Right lobe of liver (tissue), 6 donors: ENCODE measurements around the gene RPP25. TPM values are rescaled to one million over a fixed set of nuclear protein-coding genes. Genes with fewer than 3 reads are reported as not detected.
A peak's percentile ranks its signal among the peaks of the same experiment; 100 is the strongest.

Experiments
- ATAC-seq, 4 donors: fragments of 200-7000 bp; cut with Tn5 transposase; one replicate each; pipeline ENCODE4 v1.9.1; 2020; ENCODE audit warnings: mild to moderate bottlenecking in 4 of 4, moderate library complexity in 4 of 4
- DNase-seq, 3 donors: peaks; one replicate each; pipeline ENCODE4 v3.0.0-alpha.2; 2020
- H3K27ac ChIP-seq, 3 donors: fragments of 200-600 bp; one replicate each; pipeline ENCODE4 v1.8.0; 2022
- H3K27me3 ChIP-seq, 2 donors: fragments of 200-600 bp; one replicate each; pipeline ENCODE4 v1.8.0; 2022
- H3K36me3 ChIP-seq, 4 donors: fragments of 200-600 bp; sonication (generic) in 1 of 4; one replicate each; pipeline versions ENCODE4 v1.5.1 to v1.8.0; 2017 to 2022; ENCODE audit warnings: control low read depth in 1 of 4
- H3K4me1 ChIP-seq, 4 donors: fragments of 200-600 bp; sonication (generic) in 1 of 4; one replicate each; pipeline versions ENCODE4 v1.5.1 to v1.8.0; 2017 to 2022; ENCODE audit warnings: control low read depth in 1 of 4
- H3K4me3 ChIP-seq, 3 donors: fragments of 200-600 bp; one replicate each; pipeline ENCODE4 v1.8.0; 2022
- H3K9me3 ChIP-seq, 4 donors: fragments of 200-600 bp; sonication (generic) in 1 of 4; one replicate each; pipeline versions ENCODE4 v1.5.1 to v1.8.0; 2017 to 2022; ENCODE audit warnings: control low read depth in 1 of 4
- CTCF ChIP-seq, 4 donors: fragments of 200-600 bp in 3 of 4; fragments of 450-650 bp in 1 of 4; IDR thresholded peaks; one replicate each; pipeline versions ENCODE4 v1.5.1 to v1.8.0; 2016 to 2022; ENCODE audit warnings: antibody characterized with exemption in 4 of 4, mild to moderate bottlenecking in 2 of 4
- POLR2A ChIP-seq: fragments of 450-650 bp; IDR thresholded peaks from one replicate; pipeline ENCODE4 v1.6.1; 2017; ENCODE audit warnings: antibody characterized with exemption, mild to moderate bottlenecking
- WGBS: methylation state at CpG from one replicate; pipeline ENCODE4 v1.1.6; 2018; ENCODE audit warnings: low coverage, low lambda C conversion rate; ENCODE audit not compliant: insufficient coverage; ENCODE audit errors: missing lambda C conversion rate; 5-methylcytosine and 5-hydroxymethylcytosine counted together
- intact Hi-C, 2 donors: fragments of 100-400 bp; cut with DNase I; formaldehyde crosslinking; loops; one replicate each; pipeline versions ENCODE4 v1.11.2 to v1.14.1; 2022
- total RNA-seq, 6 experiments: library from RNA; depleted of rRNA in 2 of 6; stranded (reverse); fragments of >200 nt in 2 of 6; fragmentation: NEBNext Ultra II Directional in 3 of 6; extraction: Animal tissue kit (Norgen Biotek cat#: 25700) in 3 of 6; gene quantifications; one replicate each; pipeline versions ENCODE4 v1.1.0 to v1.2.4, GENCODE V29; 2016 to 2023
- donor health status: DM: no; HTN: yes; CAD: no.
- donor health status: DM: no; HTN: no; CAD: no.
- donor health status: DM: no; HTN: no; CAD: no.
- donor health status: DM: no; HTN: yes; CAD: no.
- donor health status: DM: no; HTN: yes; CAD: no.

Gene RPP25
- total RNA-seq, 6 experiments from 2014 or later = 1.5 to 8.5 (median 2.4) TPM

- Histone ChIP-seq H3K4me1 (no peaks in the 10 kb centered on the region), H3K36me3 (no peaks in the 10 kb centered on the region), H3K9me3 (no peaks in the 10 kb centered on the region), H3K27ac (no peak overlapping the region), H3K4me3 (no peak overlapping the region), H3K27me3 (no peaks in the 10 kb centered on the region)
- WGBS = 19% methylated on average over 4 of the region's 4 CpGs
- TF ChIP-seq POLR2A (no peak), CTCF (IDR thresholded peaks at IDR 0.05) (no peak)
- intact Hi-C loops = no loop called here
- ATAC-seq (no peak), DNase-seq (no peak)
These were observed 27.2 kb upstream of the RPP25 start for GRCh38 chr15:74983725-74984231.

GRCh38 chr15:74982183-74982582 is 25.6 kb upstream of the RPP25 start:
- H3K9me3 ChIP-seq = no peaks in the 10 kb centered on the region
- 61% methylated on average over 5 of the region's 5 CpGs for WGBS
- H3K27ac ChIP-seq = no peak overlapping the region
- H3K27me3 ChIP-seq = no peaks in the 10 kb centered on the region
- TF ChIP-seq POLR2A = no peak
- TF ChIP-seq CTCF (IDR thresholded peaks at IDR 0.05) = no peak
- no peak for DNase-seq
- peak; percentile 32 to 66 (median 52) for ATAC-seq
- H3K4me3 ChIP-seq = no peak overlapping the region
- intact Hi-C loops = no loop called here
- H3K36me3 ChIP-seq = no peaks in the 10 kb centered on the region
- no peaks in the 10 kb centered on the region for H3K4me1 ChIP-seq

- no peaks in the 10 kb centered on the region for H3K9me3 ChIP-seq
- H3K36me3 ChIP-seq = no peaks in the 10 kb centered on the region
- no peak for DNase-seq
- no peaks in the 10 kb centered on the region for H3K27me3 ChIP-seq
- no peak overlapping the region for H3K27ac ChIP-seq
- 27% methylated on average over 3 of the region's 3 CpGs for WGBS
- ATAC-seq = no peak
- TF ChIP-seq CTCF (IDR thresholded peaks at IDR 0.05) (no peak), POLR2A (no peak)
- H3K4me1 ChIP-seq = no peaks in the 10 kb centered on the region
- H3K4me3 ChIP-seq = no peak overlapping the region
- intact Hi-C loops = no loop called here
These were observed 21.9 kb upstream of the RPP25 start for GRCh38 chr15:74978503-74978902.

- WGBS = 55% methylated on average over 1 of the region's 1 CpG
- ATAC-seq = no peak
- intact Hi-C loops = no loop called here
These were observed 21.5 kb upstream of the RPP25 start for GRCh38 chr15:74978077-74978476.

More at GRCh38 chr15:74978077-74978476, 21.5 kb upstream of the RPP25 start:
- no peaks in the 10 kb centered on the region for H3K36me3 ChIP-seq
- TF ChIP-seq POLR2A (no peak), CTCF (IDR thresholded peaks at IDR 0.05) (no peak)
- DNase-seq = no peak
- no peaks in the 10 kb centered on the region for H3K4me1 ChIP-seq
- H3K4me3 ChIP-seq = no peak overlapping the region
- no peak overlapping the region for H3K27ac ChIP-seq
- no peaks in the 10 kb centered on the region for H3K9me3 ChIP-seq
- H3K27me3 ChIP-seq = no peaks in the 10 kb centered on the region
